HG02840 (cell line): ENCODE results near the gene PLCL2.

ENCODE experiments used
- ATAC-seq: cut with Tn5 transposase; IDR thresholded peaks from one replicate; pipeline ENCODE4 v1.9.1; 2021; ENCODE audit warnings: mild to moderate bottlenecking, moderate library complexity, moderate number of reproducible peaks; ENCODE audit not compliant: unreplicated experiment, low FRiP score

The PLCL2 gene

DNA sequence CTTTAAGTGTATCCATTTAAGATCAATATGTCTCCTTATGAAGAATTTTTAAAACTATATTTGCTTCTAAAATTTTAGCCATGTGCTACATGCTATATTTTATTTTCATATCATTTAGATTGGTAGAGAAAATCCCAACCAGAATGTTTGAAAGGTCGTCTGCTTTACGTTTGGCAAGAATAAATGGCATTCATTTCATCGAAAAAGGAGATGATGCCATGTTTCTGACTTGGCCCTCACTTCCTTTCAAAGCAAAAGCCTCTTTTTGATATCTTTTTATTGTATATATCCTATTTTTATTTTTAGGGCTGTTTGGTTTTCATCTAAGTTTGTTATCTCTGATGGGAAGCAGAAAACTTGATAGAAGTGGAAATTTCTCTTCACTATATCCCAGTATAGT is 176.2 kb downstream of the PLCL2 start:
- ATAC-seq = no peak

DNA sequence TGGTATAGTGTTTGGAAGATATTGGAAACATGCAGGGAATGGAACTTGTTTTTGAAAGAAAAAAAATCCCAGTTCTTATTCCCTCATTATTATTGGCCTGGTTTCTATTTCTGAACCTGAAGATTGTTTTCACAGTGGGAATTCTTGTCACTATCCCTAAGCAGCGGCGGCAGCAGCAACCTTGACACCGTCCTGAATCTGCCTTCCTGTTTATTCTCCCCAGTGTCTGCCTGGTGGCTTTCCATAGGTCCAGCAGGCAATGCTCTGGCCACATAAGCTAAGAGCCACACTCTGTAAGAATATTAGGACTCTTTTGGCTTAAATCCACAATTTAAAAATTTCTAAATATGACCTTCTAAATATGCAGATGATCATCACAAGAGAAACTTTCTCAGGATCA is 178.0 kb downstream of the PLCL2 start:
- ATAC-seq = no peak

DNA sequence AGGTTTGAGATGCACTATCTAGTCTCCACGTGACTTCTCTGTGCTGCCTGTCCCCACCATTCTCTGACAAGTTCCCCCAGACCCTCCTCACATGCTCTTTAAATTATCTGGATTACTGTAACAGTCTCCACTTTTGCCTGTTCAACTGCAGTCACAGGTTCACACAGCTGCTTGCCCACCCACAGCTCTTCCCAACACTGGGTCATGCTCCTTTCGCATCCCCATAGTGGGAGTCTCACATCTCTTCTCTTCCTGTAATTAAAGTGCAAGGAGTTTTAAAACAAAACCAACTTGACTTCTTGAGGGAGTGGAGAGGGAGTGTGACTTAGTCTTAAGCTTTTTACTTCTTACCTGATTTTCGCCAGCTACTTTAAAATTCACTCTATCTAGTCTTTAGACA is 178.8 kb downstream of the PLCL2 start:
- no peak for ATAC-seq

DNA sequence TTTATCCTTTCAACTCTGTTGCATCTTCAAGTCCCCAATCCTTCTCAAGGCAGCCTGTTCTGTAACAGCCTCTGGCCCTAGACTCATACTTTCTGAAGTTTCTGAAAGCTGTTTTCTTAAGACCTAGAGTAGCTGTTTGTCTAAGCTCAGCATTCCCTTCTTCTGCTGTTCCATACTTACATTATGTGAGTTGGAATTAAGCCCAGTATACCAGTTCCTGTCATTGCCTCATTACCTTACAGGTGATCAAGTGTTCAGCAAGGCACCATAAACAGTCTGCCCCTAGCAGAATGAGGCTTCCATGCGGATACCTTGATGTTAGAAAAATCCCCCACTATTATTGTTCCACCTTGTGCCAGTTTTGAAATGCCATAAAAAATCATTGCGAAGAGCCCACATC is 180.6 kb downstream of the PLCL2 start:
- ATAC-seq = no peak

DNA sequence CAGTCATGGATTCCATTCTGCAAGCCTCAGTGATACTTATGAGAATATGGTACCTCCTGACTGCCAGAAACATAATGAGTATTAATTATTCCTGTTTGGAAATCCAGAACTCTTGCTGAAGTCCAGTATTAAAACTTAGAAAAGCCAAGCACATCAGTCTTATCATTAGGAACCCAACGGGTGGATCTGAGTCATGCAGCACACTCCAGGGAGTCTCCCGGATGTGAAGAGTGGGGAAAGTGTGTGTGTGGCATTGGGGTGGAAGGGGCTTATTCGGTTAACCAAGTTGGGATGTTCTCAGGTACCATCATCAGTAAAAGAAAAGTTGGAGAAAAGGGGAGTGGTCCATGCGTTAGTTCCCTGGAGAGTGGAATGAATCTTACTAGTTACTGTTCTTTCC is 181.1 kb downstream of the PLCL2 start:
- ATAC-seq = no peak

DNA sequence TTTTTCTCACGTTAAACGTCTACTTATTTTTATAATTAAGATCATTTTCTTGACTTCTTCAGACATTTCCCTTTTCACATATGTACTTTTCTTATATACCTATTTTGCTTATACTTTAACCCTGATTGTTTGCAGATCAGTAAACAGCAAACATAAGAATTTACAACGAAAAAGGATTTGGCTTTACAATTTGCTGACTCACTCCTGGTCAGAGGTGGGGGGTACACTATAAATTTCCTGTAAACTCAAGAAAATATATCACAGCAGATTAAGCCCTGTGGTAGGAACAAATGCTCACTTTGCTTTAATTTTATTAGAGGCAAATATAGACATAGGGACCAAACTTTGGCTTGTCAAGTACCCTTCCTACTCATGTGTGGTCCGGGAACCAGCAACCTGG is 185.0 kb downstream of the PLCL2 start:
- no peak for ATAC-seq

DNA sequence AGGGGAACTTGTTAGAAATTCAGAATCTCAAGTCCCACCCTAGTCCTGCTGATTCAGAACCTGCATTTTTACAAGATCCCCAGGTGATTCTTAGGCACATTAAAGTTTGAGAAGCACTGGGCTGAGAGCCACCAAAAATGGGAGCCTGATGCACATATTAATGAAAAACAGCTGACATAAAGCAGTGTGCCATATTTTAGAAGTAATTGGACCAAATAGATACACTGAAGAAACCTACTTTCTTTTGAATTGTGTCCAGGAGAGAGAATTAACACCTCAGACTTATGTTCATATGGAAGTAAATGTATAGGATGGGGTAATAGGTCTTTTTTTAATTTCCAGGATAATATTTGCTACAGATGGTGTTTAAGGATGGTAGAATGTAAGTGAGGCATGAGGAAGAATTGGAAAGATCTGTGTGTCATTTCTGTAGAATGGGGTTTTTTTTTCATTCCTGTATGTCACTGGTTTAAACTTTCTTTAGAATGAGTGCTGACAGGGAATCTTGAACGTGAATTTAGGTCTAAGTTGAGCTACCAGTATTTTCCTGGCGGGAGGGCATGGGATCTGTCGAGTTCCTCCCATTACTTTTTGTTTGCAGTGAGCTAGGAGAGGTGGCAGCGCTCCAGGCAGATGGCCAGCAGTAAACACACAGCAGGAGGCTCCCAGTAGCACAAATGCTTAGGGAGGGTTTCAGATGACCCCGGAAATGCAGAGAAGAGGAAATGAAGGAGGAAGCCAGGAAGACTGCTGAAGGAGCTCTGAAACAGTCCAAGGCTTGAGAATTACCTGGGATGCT is 185.6 kb downstream of the PLCL2 start:
- no peak for ATAC-seq

DNA sequence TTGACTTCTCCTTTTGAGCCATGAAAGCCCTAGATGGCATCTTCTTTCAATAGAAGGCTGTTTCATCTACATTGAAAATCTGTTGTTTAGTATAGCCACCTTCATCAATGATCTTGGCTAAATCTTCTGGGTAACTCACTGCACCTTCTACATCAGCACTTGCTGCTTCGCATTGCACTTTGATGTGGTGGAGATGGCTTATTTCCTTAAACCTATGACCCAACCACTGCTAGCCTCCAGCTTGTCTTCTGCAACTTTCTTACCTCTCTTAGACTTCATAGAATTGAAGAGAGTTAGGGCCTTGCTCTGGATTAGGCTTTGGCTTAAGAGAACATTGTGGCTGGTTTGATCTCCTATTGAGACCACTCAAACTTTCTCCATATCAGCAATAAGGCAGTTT is 189.8 kb downstream of the PLCL2 start:
- no peak for ATAC-seq

DNA sequence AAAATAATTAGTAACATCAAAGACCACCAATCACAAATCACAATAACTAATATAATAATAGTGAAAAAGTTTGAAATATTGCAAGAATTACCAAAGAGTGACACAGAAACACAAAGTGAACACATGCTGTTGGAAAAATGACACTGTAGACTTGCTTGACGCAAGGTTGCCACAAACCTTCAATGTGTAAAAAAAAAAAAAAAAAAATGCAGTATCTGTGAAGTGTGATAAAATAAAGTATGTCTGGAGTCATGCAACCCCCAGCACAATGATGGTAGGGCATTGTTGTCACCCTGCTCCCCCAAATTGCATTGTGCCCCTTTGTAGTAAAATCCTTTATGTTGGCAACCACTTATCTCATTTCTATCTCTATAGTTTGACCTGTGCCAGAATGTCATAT is 190.6 kb downstream of the PLCL2 start:
- no peak for ATAC-seq

DNA sequence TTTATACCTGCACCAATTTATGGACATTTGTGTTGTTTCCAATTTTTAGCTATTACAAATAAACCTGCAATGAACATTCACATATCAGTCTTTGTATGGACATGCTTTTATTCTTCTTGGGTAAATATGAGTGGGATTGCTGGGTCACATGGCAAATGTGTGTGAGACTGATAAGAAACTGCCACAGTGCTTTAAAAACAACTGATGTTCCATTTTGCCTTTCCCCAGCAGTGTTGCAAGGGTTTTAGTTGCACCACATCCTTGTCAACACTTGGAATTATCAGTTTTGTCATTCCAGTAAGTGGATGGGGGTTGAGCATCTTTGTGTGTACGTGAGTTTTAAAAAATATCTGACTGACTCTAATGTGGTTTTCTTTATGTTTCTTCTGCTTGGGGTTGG is 191.2 kb downstream of the PLCL2 start:
- ATAC-seq = no peak

DNA sequence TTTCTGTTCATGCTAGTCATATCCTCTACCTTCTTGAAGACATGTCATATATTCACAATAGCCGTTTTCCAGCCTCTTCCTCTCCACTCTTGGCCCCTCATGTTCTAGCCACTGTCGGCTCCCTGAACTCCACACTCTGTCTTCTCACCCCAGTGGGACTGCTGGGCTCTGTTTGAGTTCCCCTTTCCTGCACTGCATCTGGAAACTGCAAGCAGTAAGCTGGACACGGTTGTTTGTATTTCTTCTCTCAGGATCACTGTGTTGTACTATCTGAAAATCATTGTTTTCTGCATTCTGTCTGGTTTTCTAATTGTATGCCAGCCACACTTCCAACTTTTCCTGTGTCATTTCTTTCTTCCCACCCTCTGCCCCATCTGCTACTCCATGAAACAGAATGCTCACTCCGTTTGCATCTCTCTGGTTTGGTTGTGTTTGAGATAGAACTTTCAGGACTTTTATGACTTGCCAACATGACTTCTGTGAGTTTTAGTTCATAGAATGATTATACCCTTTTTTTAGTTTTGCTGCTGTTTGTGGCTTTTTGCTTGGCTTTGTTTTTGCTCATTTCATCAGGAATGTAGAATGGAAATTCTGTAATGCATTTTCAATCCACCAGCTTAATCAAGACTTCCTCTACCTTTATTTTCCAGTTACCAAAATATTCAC is 192.3 kb downstream of the PLCL2 start:
- no peak for ATAC-seq

DNA sequence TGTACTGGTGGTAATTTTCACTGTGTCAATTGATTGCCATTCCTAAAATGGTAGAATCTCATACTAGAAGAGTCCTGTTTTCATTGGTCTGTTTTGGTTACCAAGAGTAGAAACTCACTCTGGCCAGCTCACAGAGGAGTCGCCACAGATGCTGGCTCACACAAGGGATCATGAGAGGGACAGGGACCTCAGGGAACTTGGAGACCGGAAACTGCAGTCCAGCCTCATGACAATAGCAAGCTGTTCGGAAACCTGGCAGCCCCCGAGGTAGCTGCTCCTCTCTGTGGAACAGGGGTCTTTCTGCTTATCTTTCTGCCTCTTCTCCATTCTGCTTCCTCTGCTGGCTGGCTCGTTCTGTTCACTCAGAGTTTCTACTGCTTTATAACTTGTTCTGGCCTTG is 192.9 kb downstream of the PLCL2 start:
- ATAC-seq = no peak

DNA sequence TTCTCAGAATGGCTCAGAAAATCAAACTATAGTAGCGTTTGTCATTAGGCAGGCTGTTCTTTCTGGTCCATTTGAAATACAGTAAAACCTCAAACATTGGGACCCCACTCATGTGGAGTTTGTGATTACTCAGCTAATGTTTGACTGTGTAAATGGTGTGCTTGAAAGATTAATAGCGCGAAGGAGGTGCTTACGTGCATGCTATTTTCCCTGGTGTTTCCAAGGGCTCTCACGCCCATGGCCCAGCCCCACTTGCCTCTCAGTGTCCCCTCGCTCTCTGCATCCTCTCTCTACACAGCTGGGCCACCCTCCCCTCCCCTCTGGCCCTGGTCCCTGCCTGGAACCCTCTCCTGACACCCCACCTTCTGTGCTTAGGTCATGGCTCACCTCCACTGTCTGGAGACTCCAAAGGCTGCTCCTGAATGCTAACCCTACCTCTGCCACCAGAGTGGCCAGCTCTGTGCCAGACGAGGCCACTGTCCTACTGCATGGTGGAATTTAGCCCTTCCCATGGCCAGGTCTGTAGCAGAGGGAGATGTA is 194.2 kb downstream of the PLCL2 start:
- no peak for ATAC-seq

DNA sequence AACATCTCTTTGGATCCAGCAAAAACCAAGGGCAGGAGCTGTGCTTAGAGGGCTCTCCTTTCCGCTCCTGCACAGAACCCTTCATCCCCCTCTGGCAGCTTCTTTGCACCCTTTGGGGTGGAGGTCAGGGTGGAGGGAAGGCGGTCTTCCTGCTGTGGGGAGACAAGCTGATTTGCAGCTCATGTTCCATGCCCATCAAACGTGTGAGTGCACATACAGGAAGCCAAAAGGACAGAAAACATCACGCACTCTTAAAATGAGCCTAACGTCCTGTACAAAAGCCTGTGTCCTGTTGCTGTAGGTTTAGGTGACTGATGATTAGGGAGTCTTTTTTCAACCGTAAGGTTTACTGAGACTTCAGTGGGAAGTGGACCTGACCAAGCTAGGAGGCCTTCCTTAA is 195.2 kb downstream of the PLCL2 start:
- ATAC-seq = no peak

DNA sequence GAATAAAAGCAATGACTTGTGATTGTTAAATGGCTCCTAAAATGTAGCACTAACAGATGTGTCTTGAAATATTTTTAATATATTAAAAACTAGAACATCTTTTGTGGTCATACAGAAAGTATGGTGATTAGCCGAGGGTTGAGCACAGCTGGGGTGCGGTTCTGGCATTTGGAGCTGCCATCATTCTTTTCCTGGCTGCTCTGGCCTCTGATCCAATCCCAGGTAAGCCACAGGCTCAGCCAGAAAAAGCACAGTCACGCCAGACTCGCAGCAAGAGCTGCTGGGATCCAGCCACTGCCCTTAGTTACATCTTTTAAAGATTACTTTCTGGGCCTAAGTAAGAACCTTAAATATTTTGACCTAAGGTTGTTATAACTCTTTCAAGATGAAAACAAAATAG is 196.8 kb downstream of the PLCL2 start:
- ATAC-seq = no peak

DNA sequence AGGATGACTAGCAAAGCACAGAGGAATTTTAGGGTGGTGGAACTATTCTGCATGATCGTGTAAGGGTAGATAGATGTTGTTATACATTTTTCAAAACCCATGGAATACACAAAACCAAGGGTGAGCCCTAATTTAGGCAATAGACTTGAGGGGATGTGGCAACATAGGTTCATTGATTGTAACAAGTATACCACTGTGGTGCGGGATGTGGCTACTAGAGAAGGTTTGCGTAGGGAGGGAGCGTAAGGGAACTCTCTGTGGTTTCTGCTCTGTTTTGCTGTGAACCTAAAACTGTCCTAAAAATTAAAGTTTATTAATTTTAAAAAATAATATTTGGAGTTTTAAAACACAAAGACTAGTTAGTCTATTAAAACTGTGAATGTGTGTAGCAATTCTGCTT is 202.8 kb downstream of the PLCL2 start:
- no peak for ATAC-seq

DNA sequence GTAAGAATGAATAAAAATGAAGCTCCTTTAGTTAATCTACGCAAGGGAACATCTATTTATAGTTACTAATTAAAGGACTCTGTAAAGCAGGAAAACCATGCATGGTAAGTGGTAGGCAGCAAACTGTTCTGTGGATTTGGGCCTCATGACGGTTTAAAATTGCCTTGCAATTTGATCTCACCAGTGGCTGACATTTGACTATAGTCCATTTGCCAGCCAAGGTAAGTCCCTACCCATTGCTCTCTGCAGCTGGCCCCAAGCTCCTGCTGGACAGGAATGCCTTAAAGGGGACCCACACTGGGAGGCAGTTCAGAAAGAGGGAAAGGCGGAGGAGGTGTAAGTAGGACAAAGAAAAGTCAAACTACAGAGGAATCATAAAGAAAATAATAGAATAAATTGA is 203.3 kb downstream of the PLCL2 start:
- ATAC-seq = no peak

DNA sequence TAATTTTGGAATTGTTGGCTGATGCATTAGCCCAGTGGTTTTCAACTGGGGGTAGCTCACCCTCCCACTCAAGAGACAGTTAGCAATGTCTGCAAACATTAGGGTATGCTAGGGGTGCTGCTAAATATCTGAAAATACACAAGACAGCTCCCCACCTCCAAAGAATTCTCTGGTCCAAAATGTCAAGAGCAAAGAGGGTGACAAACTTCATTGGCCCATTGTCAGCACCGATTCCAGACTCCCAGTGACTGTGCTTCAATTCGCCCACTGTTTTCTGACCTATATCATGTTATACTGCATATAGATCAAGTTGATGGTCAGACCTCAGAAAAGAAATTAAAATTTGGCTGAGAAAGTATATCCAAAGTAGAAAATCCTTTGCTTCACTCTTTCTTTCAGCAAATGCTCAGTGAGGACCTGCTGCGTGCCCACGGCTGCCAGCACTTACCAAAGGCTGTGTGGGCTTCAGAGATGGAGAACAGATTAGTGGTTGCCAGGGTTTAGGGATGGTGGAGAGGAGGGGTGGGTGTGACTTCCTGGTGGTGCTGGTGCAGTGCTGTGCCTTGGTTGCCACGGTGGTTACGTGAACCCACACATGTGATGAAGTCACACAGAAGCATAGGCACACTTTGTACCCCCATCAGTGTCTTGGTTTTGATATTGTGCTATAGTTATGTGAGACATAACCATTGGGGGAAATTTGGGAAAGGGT is 204.0 kb downstream of the PLCL2 start:
- ATAC-seq = no peak

DNA sequence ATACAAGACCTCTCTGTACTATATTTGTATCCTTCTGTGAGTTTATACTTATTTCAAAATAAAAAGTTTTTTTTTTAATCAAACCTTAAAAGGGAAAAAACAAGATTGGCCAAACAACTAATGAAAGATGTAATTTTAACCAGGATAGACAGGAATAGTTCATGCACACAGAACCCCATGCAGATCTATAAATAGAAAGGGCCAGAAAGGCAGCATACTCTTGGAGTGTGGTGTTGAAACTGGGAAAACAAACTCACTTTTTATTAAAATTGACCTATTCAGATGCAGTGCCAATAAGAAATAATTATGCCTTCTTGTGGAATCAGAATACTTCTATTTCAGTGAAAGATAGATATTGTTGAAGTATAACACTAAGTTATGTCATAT is 204.6 kb downstream of the PLCL2 start:
- no peak for ATAC-seq

DNA sequence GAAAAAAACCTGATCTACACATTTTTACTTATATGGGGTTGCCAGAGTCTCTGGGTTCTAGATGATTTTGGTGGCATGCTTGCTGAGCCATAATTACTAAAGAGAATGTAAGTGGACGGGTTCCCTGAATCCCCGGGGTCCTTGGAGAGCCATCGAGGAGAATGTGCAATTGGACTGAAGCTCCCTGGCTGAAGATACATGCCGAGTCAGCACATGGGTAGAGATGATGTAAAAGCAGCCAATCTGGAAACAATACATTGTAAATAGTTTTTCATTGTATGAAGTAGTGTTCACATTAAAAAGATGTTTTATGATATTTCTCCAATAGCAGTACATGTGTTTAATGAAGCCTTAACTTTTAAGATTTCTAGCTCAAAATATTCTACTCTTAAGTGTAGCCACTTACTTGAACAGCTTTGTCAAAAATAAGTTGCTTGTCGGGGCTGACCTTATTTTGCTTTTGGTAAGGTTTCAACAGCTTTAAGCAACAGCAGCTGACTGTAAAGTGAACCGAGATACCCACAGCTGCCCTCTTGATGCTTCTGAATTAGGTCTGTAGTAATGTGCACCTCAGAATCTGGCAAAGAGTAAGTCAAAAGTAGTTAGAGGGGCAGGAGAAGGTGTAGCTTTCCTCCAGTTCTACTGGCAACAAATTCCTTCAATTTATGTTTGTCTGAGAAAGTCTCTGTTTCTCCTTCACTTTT is 205.7 kb downstream of the PLCL2 start:
- ATAC-seq = no peak
